Activated CD4-positive, alpha-beta T cell treated with anti-CD3 and anti-CD28 coated beads, Interleukin-2, amount 50 U/mL, for 16 hours (primary cell): ENCODE data around the gene SLC6A16.

Source experiments
- DNase-seq: peaks from one replicate; pipeline ENCODE4 v3.0.0-alpha.2; 2020

The SLC6A16 gene

DNA sequence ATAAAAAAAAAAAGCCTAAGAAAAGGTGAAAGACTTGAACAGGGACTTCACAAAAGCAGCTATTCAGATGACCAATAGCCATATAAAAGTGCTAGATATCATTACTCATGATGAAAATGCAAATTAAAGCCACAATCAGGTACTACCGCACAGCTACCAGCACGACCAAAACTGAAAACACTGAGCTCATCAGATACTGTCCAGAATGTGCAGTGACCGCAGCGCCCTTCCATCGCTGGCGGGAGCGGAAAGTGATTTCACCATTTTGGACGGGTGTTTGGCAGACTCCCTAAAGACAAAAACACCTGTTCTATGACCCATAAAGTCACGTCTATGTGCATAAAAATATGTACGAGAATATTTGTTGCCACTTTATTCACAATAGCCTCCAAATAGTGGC lies 60.7 kb downstream of the SLC6A16 start:
- no peak for DNase-seq

DNA sequence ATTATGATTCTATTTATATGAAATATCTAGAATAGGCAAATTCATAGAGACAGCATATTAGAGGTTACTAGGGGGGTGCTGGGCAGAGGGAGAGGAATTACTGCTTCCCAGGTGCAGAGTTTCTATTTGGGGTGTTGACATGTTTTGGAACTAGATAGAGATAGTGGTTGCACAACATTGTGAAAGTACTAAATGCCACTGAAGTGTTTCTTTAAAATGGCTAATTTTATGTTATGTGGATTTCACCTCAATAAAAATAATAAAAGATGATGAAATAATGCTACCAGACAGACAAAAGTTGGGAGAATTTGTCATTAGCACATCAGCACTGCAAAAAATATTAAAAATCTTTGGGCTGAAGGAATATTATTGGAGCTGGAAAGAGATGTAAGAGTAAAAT lies 63.4 kb downstream of the SLC6A16 start:
- no peak for DNase-seq

DNA sequence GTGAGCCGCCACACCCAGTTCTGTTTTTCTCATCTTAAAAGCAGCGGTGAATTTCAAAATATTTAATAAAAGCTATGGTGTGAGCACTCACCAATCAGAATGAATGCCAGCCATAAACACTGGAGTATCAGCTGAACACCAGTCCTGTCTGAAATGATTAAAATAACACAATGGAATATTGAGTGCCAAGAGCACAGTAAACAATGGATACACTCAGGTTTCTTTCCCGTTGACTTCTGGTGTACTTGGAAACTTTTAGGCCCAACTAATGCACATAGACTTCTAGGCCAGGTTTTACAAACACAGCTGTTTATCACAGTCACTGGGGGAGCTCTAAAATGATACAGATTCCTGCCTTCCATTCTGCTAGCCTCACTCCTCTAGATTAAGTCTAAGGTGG lies 68.3 kb downstream of the SLC6A16 start:
- no peak for DNase-seq

DNA sequence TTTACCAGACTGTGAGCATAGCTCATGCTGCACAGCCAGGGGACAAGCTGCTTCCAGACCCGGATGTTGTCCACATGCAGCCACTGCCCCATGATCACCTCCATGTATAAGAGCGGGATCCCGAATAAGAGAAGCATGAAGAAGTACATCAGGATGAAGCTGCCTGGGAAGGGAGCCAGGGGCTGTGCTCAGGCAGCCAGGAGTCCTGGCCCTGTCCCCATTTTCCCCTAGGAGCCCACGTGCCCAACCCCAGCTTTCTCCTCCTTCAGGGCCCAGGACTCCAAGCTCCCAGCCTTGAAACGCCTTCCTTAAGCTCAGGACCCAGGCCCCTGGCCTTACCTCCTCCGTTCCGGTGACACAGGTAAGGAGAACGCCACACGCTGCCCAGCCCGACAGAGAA lies 69.3 kb downstream of the SLC6A16 start:
- no peak for DNase-seq

DNA sequence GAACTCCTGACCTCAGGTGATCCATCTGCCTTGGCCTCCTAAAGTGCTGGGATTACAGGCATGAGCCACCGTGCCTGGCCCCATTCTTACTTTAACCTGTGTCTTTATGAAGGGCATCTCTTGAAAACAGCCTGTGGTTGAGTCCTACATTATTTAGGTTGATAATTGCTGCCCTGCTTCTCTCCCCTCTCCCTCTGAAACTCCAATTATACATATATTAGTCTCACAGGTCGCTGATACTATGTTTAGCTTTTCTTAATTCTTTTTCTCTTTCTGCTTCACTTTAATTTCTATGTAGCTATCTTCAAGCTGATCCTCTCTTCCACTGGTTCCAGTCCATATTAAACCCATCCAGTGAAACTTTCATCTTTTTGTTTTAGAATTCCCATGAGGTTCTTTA lies 75.1 kb downstream of the SLC6A16 start:
- no peak for DNase-seq

DNA sequence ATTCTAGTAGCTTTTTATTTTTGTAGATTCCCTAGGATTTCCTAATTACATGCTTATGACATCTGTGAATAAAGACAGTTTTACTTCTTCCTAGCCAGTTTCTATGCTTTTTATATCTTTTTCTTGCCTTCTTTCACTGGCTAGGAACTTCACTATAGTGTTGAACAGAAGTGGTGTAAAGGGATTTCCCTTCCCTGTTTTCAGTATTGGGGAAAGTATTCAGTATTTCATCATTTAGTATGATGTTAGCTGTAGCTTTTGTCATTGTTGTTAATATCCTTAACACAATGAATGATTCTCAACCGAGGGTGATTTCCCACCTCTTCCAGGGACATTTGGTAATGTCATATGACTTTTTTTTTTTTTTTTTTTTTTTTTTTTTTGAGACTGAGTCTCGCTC lies 77.3 kb downstream of the SLC6A16 start:
- no peak for DNase-seq

DNA sequence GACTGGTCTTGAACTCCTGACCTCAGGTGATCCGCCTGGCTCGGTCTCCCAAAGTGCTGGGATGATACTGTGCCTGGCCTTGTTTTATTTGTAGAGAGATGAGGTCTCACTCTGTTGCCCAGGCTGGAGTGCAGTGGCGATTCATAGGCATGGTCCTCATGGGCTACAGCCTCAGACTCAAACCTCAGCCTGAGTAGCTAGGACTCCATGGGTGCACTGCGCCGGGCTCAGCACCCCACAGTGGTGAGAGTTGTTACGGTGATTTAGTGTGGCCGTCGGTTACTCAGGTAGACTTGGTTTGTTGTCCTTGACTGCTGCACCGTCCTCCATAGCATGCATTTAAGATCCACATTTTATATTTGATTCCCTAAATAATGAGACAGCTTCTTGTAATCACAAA lies 80.7 kb downstream of the SLC6A16 start:
- DNase-seq, result no peak

DNA sequence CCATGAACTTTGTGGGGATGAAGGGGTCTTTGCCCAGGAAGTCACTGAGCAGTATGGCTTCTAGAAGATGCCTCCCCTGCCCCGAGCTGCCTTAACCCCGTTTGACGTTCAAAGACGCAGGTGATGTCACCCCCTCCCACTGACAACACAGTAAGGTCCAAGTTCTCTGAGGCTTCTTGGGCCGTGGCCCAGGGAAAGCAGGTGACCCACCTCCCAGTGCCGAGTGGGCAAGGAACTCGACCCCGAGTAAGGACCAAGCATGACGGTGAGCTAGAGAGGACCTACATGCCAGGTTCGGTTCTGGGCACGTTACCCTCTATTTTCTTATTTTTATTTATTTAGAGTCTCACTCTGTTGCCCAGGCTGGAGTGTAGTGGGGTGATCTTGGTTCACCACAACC lies 81.3 kb downstream of the SLC6A16 start:
- DNase-seq, result no peak

DNA sequence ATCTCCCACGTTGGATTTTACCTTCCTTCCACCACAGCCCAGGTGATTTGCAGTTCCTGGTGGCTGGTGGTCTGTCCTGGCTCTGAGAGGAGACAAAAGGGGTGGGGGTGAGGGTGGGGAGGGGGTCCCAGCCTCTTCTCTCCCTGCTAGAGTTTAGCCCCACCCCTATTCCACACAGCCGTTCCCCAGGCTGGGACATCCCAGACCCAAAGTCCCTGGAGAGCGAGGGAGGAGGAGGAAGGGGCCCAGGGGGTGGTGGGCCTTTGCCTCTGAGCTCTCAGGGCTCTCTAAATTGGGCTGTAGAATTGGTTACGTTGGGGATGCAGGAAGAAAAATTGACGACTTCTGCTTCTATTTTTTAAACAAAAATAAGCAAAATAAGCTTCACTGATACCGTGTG lies 81.9 kb downstream of the SLC6A16 start:
- no peak for DNase-seq

DNA sequence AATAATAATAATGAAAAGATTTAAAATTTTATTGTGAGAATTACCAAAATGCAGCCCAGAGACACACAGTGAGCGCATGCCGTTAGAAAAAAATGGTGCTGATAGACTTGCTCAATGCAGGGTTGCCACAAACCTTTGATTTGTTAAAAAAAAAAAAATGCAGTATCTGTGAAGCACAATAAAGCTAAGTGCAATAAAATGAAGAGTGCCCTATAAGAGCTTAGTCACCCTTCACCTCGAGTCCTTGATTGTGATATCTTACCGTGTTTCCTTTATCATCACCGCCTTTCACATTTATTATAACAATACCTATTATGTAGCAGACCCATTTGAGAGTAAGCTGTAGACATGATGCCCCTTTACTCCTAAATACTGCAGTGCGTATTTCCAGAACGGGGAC lies 83.2 kb downstream of the SLC6A16 start:
- DNase-seq, result no peak
